Endothelial cell (in vitro differentiated cells): ENCODE results near the gene STK10. TPM values are rescaled to one million over a fixed set of nuclear protein-coding genes. Genes with fewer than 3 reads are reported as not detected.
"Not testable (repeated sequence)": the region's sequence is repeated elsewhere in the genome, so short reads cannot be mapped to it uniquely, and the experiment has no call there.

ENCODE experiments used
- DNase-seq: peaks from one replicate; pipeline ENCODE4 v3.0.0; 2021; ENCODE audit warnings: low spot score
- H3K27ac Mint-ChIP-seq: one replicate; pipeline ENCODE4 v1.8.0; 2021; ENCODE audit warnings: mixed read lengths, inconsistent platforms; ENCODE audit not compliant: unreplicated experiment
- H3K27me3 Mint-ChIP-seq: one replicate; pipeline ENCODE4 v1.8.0; 2021; ENCODE audit warnings: mild to moderate bottlenecking, moderate library complexity, mixed read lengths, inconsistent platforms; ENCODE audit not compliant: unreplicated experiment
- H3K36me3 Mint-ChIP-seq: one replicate; pipeline ENCODE4 v1.8.0; 2021; ENCODE audit warnings: mild to moderate bottlenecking, low read depth, mixed read lengths, inconsistent platforms; ENCODE audit not compliant: unreplicated experiment
- H3K4me1 Mint-ChIP-seq: one replicate; pipeline ENCODE4 v1.8.0; 2021; ENCODE audit warnings: mild to moderate bottlenecking, mixed read lengths, inconsistent platforms; ENCODE audit not compliant: unreplicated experiment
- H3K4me3 Mint-ChIP-seq: one replicate; pipeline ENCODE4 v1.8.0; 2021; ENCODE audit warnings: mild to moderate bottlenecking, mixed read lengths, inconsistent platforms; ENCODE audit not compliant: unreplicated experiment
- H3K9me3 Mint-ChIP-seq: one replicate; pipeline ENCODE4 v1.8.0; 2021; ENCODE audit warnings: mixed read lengths, inconsistent platforms; ENCODE audit not compliant: unreplicated experiment
- total RNA-seq: library from RNA; stranded (reverse); fragmentation: NEBNext Ultra II Directional; extraction: Animal tissue kit (Norgen Biotek cat#: 25700); gene quantifications from one replicate; pipeline ENCODE4 v1.2.1, GENCODE V29; 2021; ENCODE audit not compliant: unreplicated experiment
- TF ChIP-seq, protein P1 (sequence below): fragments of 200-600 bp; sonication (generic); IDR thresholded peaks from one replicate; pipeline ENCODE4 v1.5.0; 2021; ENCODE audit warnings: antibody characterized with exemption; ENCODE audit not compliant: unreplicated experiment

Gene STK10
- total RNA-seq, 1 donor from 2014 or later = 69.3 TPM

DNA sequence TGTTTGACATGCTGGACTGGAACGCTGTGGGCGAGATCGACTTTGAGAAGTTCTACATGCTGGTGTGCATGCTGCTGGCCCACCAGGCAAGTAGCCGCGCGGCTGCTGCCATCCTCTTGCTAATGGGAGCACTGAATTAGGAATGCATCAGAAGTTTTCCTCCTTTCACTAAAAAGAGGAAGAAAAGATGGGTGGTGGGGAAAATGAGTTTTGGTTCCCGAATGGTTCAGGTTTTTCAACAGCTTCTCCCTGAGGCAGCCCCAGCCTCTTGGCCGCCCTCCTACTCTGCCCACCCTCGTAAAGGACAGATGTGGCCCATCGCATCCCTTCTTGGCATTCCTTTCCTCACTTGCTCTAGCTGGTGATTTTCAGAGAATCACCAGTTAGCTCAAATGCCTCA is 11.4 kb upstream of the STK10 start:
- TF ChIP-seq, protein P1, sequence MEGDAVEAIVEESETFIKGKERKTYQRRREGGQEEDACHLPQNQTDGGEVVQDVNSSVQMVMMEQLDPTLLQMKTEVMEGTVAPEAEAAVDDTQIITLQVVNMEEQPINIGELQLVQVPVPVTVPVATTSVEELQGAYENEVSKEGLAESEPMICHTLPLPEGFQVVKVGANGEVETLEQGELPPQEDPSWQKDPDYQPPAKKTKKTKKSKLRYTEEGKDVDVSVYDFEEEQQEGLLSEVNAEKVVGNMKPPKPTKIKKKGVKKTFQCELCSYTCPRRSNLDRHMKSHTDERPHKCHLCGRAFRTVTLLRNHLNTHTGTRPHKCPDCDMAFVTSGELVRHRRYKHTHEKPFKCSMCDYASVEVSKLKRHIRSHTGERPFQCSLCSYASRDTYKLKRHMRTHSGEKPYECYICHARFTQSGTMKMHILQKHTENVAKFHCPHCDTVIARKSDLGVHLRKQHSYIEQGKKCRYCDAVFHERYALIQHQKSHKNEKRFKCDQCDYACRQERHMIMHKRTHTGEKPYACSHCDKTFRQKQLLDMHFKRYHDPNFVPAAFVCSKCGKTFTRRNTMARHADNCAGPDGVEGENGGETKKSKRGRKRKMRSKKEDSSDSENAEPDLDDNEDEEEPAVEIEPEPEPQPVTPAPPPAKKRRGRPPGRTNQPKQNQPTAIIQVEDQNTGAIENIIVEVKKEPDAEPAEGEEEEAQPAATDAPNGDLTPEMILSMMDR = no peak
- Mint-ChIP-seq H3K36me3 (no peaks in the 10 kb centered on the region), H3K4me1 (no peaks in the 10 kb centered on the region), H3K27me3 (peaks cover 2% of the 10 kb centered on the region), H3K4me3 (no peak overlapping the region), H3K27ac (no peak overlapping the region), H3K9me3 (no peaks in the 10 kb centered on the region)
- no peak for DNase-seq

DNA sequence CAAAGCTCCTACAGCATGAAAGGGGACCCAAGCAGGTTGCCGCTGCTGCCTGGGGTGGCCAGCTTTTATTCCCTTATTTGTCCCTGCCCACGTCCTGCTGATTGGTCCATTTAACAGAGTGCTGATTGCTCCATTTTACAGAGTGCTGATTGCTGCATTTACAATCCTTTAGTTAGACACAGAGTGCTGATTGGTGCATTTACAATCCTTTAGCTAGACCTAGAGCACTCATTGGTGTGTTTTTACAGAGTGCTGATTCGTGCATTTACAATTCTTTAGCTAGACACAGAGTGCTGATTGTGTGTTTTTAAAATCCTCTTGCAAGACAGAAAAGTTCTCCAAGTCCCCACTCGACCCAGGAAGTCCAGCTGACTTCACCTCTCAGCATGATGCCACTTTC is 9.8 kb upstream of the STK10 start:
- H3K4me3 Mint-ChIP-seq, H3K27ac Mint-ChIP-seq, H3K36me3 Mint-ChIP-seq, H3K27me3 Mint-ChIP-seq, H3K9me3 Mint-ChIP-seq, DNase-seq, H3K4me1 Mint-ChIP-seq: not testable (repeated sequence)

DNA sequence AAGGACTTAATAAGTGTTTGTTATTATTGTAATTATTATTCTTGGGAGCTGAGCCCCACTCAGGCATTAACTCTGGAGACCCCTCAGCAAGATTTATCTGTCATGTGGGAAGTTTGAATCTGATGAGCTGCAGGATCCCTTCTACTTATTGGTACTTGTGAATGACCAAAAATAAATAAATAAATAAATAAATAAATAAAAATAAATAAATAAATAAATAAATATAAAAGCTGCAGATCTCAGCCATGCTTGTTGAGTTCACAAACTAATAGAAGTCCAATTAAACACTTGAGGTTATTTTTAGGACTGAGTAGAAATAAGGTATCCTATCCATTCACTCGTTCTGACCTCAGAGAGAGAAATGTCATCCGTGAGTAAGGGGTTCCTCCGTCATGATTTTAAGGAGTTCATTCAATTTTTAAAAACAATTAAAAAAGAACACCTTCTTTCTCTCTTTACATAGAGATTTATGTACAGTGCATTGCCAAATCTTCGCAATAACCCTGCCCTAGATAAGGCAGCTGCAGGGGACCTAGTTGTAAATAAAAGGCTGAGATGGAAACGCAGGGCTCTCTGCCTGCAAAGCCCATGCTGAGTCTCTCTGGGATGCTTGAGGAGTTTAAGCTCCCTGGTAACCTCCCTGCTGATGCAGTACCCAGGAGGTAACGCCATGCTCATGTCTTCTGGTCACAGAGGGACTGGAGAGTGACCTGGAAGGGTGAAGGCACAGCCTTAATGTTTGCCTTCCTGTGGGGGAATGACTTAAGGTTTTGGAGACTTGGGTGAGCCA is 7.2 kb upstream of the STK10 start:
- TF ChIP-seq, protein P1 = no peak
- Mint-ChIP-seq H3K27ac (no peak overlapping the region), H3K27me3 (no peaks in the 10 kb centered on the region), H3K4me3 (no peak overlapping the region), H3K36me3 (no peaks in the 10 kb centered on the region), H3K9me3 (no peaks in the 10 kb centered on the region), H3K4me1 (no peaks in the 10 kb centered on the region)
- DNase-seq = no peak

DNA sequence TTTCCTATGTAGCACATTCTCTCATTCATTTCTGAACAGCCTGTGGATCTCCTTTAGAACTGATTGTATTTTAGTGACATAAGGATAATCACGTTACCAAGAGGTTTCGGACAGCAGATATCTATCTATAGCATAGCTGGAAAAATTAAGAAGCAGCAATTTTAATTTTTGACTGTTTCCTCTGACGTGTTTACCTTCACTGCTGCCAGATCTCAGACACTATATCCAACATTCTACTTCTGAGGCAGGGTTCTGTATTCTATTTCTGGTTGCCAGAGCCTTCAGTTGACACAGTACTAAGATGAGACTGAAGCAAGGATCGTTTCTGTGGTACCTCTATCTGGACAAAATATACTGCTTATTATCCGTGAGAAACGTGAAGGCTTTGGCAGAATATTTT is 5.8 kb upstream of the STK10 start, which contains the start of gene EFCAB9:
Gene EFCAB9, plus strand, starts transcription at position 301 of the 400 bp plus-strand sequence. Its CDS starts 1 bp downstream, at position 302.
- TF ChIP-seq, protein P1 = no peak
- peaks cover 6% of the 10 kb centered on the region for H3K4me1 Mint-ChIP-seq
- H3K27me3 Mint-ChIP-seq = no peaks in the 10 kb centered on the region
- no peak within 1 kb of the TSS for H3K27ac Mint-ChIP-seq
- no peak for DNase-seq
- no peaks in the 10 kb centered on the region for H3K36me3 Mint-ChIP-seq
- H3K9me3 Mint-ChIP-seq = no peaks in the 10 kb centered on the region
- H3K4me3 Mint-ChIP-seq = no peak within 1 kb of the TSS

DNA sequence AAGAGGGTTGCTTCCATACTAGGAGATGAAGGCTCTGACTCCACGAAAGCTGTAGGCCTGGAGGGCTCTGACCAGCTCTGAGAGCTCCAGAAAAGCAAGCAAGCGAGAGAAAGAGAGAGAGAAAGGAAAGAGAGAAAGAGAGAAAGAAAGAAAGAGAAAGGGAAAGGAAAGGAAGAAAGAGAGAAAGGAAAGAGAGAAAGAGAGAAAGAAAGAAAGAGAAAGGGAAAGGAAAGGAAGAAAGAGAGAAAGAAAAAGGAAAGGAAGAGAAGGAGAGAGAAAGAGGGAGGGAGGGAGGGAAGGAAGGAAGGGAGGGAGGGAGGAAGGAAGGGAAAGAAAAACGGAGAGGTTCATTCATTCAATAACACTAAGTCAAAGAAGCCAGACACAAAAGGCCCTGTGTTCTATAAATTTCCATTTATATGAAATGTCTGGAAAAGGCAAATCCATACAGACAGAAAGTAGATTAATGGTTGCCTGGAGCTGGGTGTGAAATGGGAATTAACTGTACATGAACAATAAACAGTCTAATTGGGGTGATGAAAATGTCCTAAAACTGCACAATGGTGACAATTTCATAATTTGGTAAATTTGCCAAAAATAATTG is 1.8 kb upstream of the STK10 start:
- Mint-ChIP-seq H3K36me3 (no peaks in the 10 kb centered on the region), H3K9me3 (no peaks in the 10 kb centered on the region), H3K27me3 (peaks cover 6% of the 10 kb centered on the region), H3K27ac (peak overlapping the region; percentile 53), H3K4me3 (peak overlapping the region; percentile 82), H3K4me1 (peaks cover 29% of the 10 kb centered on the region)
- TF ChIP-seq, protein P1 = no peak
- no peak for DNase-seq
